IPS-18a (cell line): ENCODE measurements around the gene LHFPL5.

ENCODE experiments used
- H3K27ac ChIP-seq: one replicate; pipeline ENCODE4 v1.5.1; 2013; ENCODE audit warnings: low read length
- H3K27me3 ChIP-seq: one replicate; pipeline ENCODE4 v1.6.1; 2013; ENCODE audit warnings: mild to moderate bottlenecking, low read length; ENCODE audit not compliant: control insufficient read depth, insufficient read depth
- H3K36me3 ChIP-seq: one replicate; pipeline ENCODE4 v1.6.1; 2013; ENCODE audit warnings: low read depth, low read length; ENCODE audit not compliant: control insufficient read depth
- H3K4me1 ChIP-seq: one replicate; pipeline ENCODE4 v1.6.1; 2013; ENCODE audit warnings: low read depth, low read length; ENCODE audit not compliant: control insufficient read depth
- H3K4me3 ChIP-seq: one replicate; pipeline ENCODE4 v1.5.1; 2013; ENCODE audit warnings: low read length
- H3K9ac ChIP-seq: one replicate; pipeline ENCODE4 v1.6.1; 2013; ENCODE audit warnings: mild to moderate bottlenecking, low read length, moderate library complexity
- H3K9me3 ChIP-seq: one replicate; pipeline ENCODE4 v1.6.1; 2013; ENCODE audit warnings: low read depth, low read length; ENCODE audit not compliant: control insufficient read depth

Gene LHFPL5

GRCh38 chr6:35778437-35778836 lies 26.7 kb upstream of the LHFPL5 start:
- no peak overlapping the region for H3K9ac ChIP-seq
- H3K27me3 ChIP-seq = peaks cover 9% of the 10 kb centered on the region
- H3K4me1 ChIP-seq = no peaks in the 10 kb centered on the region
- H3K27ac ChIP-seq = no peak overlapping the region
- no peak overlapping the region for H3K4me3 ChIP-seq
- H3K9me3 ChIP-seq = no peaks in the 10 kb centered on the region
- no peaks in the 10 kb centered on the region for H3K36me3 ChIP-seq

- no peak within 1 kb of the TSS for H3K27ac ChIP-seq
- no peak within 1 kb of the TSS for H3K9ac ChIP-seq
Observed at GRCh38 chr6:35780719-35781118, 24.4 kb upstream of the LHFPL5 start, which contains the start of gene CLPSL1. Gene CLPSL1 (plus strand): TSS chr6:35781019. CDS start chr6:35781111, 92 bp downstream.

GRCh38 chr6:35781290-35781689 lies 23.9 kb upstream of the LHFPL5 start:
- Histone ChIP-seq H3K4me1 (no peaks in the 10 kb centered on the region), H3K9me3 (no peaks in the 10 kb centered on the region), H3K27me3 (peaks cover 9% of the 10 kb centered on the region), H3K4me3 (no peak overlapping the region), H3K27ac (no peak overlapping the region), H3K36me3 (no peaks in the 10 kb centered on the region), H3K9ac (no peak overlapping the region)

More at GRCh38 chr6:35780719-35781118, 24.4 kb upstream of the LHFPL5 start, which contains the start of gene CLPSL1:
- Histone ChIP-seq H3K9me3 (no peaks in the 10 kb centered on the region), H3K4me3 (no peak within 1 kb of the TSS), H3K4me1 (no peaks in the 10 kb centered on the region), H3K27me3 (peaks cover 9% of the 10 kb centered on the region), H3K36me3 (no peaks in the 10 kb centered on the region)

DNA sequence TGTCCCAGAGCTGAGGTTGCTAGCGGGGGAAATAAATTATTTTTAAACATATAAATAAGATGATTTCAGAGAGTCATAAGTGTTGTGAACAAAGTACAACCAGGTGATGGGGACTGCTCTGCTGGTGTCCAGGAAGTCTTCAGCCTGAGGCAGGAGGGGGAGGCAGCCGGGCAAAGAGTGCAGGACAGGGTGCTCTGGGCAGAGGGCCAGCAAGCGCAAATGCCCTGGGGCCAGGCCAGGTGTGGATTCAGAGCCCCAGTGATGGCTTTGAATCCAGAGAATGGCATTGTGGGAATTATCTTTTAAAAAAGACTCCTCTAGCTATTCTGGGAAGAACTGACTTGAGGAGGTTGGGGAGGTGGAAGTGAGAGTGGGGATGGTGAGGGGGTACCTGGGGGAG lies 22.7 kb upstream of the LHFPL5 start:
- Histone ChIP-seq H3K27me3 (peaks cover 4% of the 10 kb centered on the region), H3K27ac (no peak overlapping the region), H3K4me1 (no peaks in the 10 kb centered on the region), H3K9me3 (no peaks in the 10 kb centered on the region), H3K36me3 (no peaks in the 10 kb centered on the region), H3K4me3 (no peak overlapping the region), H3K9ac (no peak overlapping the region)

DNA sequence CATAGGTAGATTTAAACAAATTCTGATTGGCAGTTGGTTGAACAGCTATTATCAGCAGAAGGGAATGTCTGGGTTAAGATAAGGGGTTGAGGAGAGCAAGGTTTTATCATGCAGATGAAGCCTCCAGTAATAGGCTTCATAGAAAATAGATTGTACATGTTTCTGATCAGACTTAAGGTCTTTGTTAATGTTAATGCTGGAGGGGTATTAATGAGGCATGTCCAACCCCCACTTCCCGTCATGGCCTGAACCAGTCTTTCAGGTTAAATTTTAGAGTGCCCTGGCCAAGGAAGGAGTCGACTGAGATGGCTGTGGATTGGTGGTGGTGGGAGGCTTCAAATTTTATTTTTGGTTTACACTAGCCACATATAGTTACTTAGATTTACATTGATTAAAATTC lies 21.0 kb upstream of the LHFPL5 start:
- H3K4me3 ChIP-seq = no peak overlapping the region
- H3K9ac ChIP-seq = no peak overlapping the region
- no peaks in the 10 kb centered on the region for H3K4me1 ChIP-seq
- no peaks in the 10 kb centered on the region for H3K27me3 ChIP-seq
- no peaks in the 10 kb centered on the region for H3K36me3 ChIP-seq
- no peaks in the 10 kb centered on the region for H3K9me3 ChIP-seq
- H3K27ac ChIP-seq = no peak overlapping the region

- Histone ChIP-seq H3K27ac (no peak overlapping the region), H3K9me3 (no peaks in the 10 kb centered on the region), H3K9ac (no peak overlapping the region), H3K27me3 (no peaks in the 10 kb centered on the region), H3K4me1 (no peaks in the 10 kb centered on the region), H3K36me3 (no peaks in the 10 kb centered on the region), H3K4me3 (no peak overlapping the region)
Observed at GRCh38 chr6:35786272-35786671, 18.9 kb upstream of the LHFPL5 start.

DNA sequence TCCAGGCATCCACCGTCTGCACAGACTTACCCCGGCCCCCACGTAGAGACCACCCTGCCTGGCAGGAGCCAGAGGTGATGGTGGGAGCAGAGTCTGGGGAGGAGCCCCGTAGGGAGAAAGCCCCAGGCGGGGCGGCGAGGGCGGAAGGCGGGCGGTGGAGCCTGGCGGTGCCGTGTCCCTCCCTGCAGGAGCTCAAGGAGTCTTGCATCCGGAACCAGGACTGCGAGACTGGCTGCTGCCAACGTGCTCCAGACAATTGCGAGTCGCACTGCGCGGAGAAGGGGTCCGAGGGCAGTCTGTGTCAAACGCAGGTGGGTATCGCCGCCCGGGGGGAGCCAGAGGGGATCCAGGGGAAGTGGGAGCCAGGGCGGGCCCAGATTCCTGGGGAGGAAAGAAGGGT lies 18.3 kb upstream of the LHFPL5 start:
- Histone ChIP-seq H3K27me3 (no peaks in the 10 kb centered on the region), H3K4me3 (no peak overlapping the region), H3K4me1 (no peaks in the 10 kb centered on the region), H3K9me3 (no peaks in the 10 kb centered on the region), H3K9ac (no peak overlapping the region), H3K27ac (no peak overlapping the region), H3K36me3 (no peaks in the 10 kb centered on the region)

DNA sequence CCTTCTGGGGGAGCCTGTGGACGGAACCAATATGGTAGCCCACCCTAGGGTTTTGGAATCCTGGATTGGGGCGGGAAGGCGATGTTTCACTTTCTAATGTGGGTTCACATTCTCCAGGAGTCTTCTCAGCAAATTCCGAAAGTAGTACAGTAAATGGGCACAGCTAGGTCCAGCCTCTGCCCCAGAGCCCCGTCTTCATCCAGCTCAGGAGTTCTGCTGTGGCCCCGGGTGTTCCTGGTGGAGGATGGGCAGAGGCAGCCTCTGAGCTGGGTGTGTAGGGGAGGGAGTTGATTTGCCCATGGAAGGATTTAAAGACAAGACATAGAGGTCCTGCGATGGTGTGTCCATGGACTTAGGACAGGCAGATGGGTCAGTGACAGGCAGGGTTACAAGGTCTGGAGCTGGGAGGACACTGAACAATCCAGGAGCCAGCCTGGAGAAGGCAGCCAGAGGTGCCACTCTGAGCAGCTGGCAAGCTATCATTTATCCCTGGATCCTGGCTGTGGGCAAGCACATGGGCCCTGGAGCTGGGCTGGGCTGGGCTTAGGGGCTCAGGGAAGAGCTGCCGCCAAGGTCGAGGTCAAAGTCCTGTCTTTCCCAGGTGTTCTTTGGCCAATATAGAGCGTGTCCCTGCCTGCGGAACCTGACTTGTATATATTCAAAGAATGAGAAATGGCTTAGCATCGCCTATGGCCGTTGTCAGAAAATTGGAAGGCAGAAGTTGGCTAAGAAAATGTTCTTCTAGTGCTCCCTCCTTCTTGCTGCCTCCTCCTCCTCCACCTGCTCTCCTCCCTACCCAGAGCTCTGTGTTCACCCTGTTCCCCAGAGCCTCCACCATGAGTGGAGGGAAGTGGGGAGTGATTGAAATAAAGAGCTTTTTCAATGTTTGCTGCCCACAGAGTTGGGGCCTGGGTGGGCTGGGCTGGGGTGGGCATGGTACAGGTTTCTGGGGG lies 17.6 kb upstream of the LHFPL5 start:
- Histone ChIP-seq H3K9ac (no peak overlapping the region), H3K9me3 (no peaks in the 10 kb centered on the region), H3K4me1 (no peaks in the 10 kb centered on the region), H3K27me3 (no peaks in the 10 kb centered on the region), H3K4me3 (no peak overlapping the region), H3K36me3 (no peaks in the 10 kb centered on the region), H3K27ac (no peak overlapping the region)

DNA sequence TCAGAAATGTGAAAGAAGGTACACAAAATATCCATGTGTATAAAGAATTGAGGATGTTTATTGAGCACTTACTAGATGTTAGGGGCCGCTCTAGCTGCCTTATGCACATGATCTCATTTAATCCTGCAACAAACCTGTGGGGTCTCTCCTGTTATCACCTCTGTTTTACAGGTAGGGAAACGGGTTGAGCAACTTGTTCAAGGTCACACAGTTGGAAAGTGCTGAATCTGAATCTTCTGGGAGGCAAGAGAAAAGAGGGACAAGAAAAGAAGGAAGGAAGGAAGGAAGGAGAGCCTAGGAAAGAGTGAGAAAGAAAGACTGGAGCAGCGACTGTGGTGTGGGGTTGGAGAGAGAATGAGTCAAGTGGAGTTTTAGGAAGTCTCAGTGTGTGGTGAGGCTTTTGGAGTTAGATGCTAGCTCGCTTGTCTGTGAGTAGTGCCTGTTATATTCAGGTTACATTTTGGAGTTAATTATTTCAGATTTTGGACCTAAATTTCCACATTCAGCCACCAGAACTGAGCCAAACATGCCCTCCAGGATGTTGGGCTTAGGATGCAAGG lies 16.6 kb upstream of the LHFPL5 start:
- no peak overlapping the region for H3K27ac ChIP-seq
- H3K27me3 ChIP-seq = no peaks in the 10 kb centered on the region
- H3K4me3 ChIP-seq = no peak overlapping the region
- H3K9ac ChIP-seq = no peak overlapping the region
- H3K9me3 ChIP-seq = no peaks in the 10 kb centered on the region
- H3K4me1 ChIP-seq = no peaks in the 10 kb centered on the region
- H3K36me3 ChIP-seq = no peaks in the 10 kb centered on the region

DNA sequence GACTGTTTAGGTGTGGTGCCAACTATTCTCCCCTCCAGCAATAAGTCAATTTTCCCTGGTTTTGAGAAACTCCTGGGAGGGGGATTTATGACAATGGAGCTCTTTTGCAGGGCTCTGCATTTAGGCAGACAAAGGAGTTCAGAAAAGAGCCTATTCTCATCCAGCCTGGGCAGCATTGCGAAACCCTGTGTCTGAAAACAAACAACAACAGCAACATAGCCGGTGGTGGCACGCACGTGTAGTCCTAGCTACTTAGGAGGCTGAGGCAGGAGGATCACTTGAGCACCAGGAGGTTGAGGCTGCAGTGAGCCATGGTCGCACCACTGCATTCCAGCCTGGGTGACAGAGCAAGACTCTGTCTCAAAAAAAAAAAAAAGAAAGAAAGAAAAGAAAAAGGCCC lies 14.5 kb upstream of the LHFPL5 start:
- no peak overlapping the region for H3K9ac ChIP-seq
- no peaks in the 10 kb centered on the region for H3K4me1 ChIP-seq
- no peaks in the 10 kb centered on the region for H3K36me3 ChIP-seq
- H3K27ac ChIP-seq = no peak overlapping the region
- no peaks in the 10 kb centered on the region for H3K9me3 ChIP-seq
- no peaks in the 10 kb centered on the region for H3K27me3 ChIP-seq
- H3K4me3 ChIP-seq = no peak overlapping the region

GRCh38 chr6:35794536-35795452 lies 10.4 kb upstream of the LHFPL5 start:
- no peak overlapping the region for H3K9ac ChIP-seq
- H3K27ac ChIP-seq = no peak overlapping the region
- no peak overlapping the region for H3K4me3 ChIP-seq
- H3K27me3 ChIP-seq = no peaks in the 10 kb centered on the region
- no peaks in the 10 kb centered on the region for H3K36me3 ChIP-seq
- no peaks in the 10 kb centered on the region for H3K9me3 ChIP-seq
- peaks cover 7% of the 10 kb centered on the region for H3K4me1 ChIP-seq
